HUES48 (cell line): Measurements from ENCODE around the gene BHLHE23.

Experiments used
- H3K27ac ChIP-seq: one replicate; pipeline ENCODE4 v1.7.0; 2013; ENCODE audit warnings: low read depth, low read length, inconsistent platforms
- H3K27me3 ChIP-seq: 2 replicates; pipeline ENCODE4 v1.6.1; 2013; ENCODE audit warnings: mild to moderate bottlenecking, low read length; ENCODE audit not compliant: control insufficient read depth, insufficient read depth
- H3K36me3 ChIP-seq: 2 replicates; pipeline ENCODE4 v1.6.1; 2013; ENCODE audit warnings: low read length; ENCODE audit not compliant: control insufficient read depth, insufficient read depth
- H3K4me1 ChIP-seq: 2 replicates; pipeline ENCODE4 v1.6.1; 2013; ENCODE audit warnings: mild to moderate bottlenecking, low read length; ENCODE audit not compliant: control insufficient read depth, insufficient read depth
- H3K4me3 ChIP-seq: 2 replicates; pipeline ENCODE4 v1.5.1; 2013; ENCODE audit warnings: mild to moderate bottlenecking, low read depth, low read length
- H3K9ac ChIP-seq: 2 replicates; pipeline ENCODE4 v1.6.1; 2013; ENCODE audit warnings: mild to moderate bottlenecking, low read depth, low read length, moderate library complexity
- H3K9me3 ChIP-seq: 2 replicates; pipeline ENCODE4 v1.6.1; 2013; ENCODE audit warnings: low read length; ENCODE audit not compliant: control insufficient read depth, insufficient read depth

Gene BHLHE23

DNA sequence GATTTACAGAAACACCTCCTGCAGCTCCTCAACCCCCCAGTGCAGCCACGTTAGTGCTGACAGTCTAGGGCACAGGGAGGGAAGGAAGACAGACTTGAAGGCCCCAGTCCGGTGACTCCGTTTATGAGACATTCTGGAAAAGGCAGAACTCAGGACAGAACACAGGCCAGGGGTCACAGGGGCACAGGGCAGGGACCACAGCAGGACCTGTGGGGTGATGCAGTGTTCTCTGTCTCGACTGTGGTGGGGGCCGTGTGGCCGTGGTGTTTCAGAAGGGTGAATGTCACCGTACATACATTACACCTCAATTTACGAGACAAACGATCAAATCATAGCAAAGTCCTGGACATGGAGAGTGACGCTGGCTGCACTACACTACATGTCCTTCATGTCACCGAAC is 11.3 kb downstream of the BHLHE23 start:
- no peak overlapping the region for H3K27ac ChIP-seq
- no peak overlapping the region for H3K4me3 ChIP-seq
- H3K9me3 ChIP-seq, result no peaks in the 10 kb centered on the region
- peaks cover 15% of the 10 kb centered on the region for H3K4me1 ChIP-seq
- peaks cover 18% of the 10 kb centered on the region for H3K27me3 ChIP-seq
- no peak overlapping the region for H3K9ac ChIP-seq
- H3K36me3 ChIP-seq, result no peaks in the 10 kb centered on the region

DNA sequence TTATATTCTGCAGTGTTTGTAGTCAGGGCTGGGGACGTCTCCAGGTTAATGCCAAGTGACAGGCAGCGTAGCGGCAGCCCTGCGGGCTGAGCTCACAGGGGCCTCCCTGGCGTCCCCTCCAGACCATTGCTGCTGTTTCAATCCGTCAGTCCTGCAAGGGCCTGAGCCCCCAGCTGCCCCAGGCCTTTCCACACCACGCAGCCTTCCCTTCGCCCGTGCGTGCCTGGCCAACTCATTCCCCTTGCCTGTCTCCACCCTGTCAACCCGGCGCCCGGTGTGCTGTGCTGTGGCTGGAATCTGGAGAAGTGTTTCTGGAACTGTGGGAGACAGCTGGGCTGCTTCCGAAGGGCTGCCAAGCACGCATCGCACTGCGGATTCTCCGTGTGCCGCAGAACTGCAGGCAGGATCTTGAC is 11.9 kb downstream of the BHLHE23 start:
- Histone ChIP-seq H3K27ac (no peak overlapping the region), H3K4me1 (peaks cover 12% of the 10 kb centered on the region; the same call in 1 of the 2 replicates), H3K9me3 (no peaks in the 10 kb centered on the region), H3K9ac (no peak overlapping the region), H3K4me3 (no peak overlapping the region), H3K36me3 (no peaks in the 10 kb centered on the region), H3K27me3 (peaks cover 12% of the 10 kb centered on the region)

- H3K27me3 ChIP-seq, result peaks cover 4% of the 10 kb centered on the region
- no peak overlapping the region for H3K4me3 ChIP-seq
- no peak overlapping the region for H3K9ac ChIP-seq
- peaks cover 12% of the 10 kb centered on the region; the same call in 1 of the 2 replicates for H3K4me1 ChIP-seq
- H3K9me3 ChIP-seq, result no peaks in the 10 kb centered on the region
- H3K36me3 ChIP-seq, result no peaks in the 10 kb centered on the region
- no peak overlapping the region for H3K27ac ChIP-seq
Measured at GRCh38 chr20:62993856-62994494, 12.8 kb downstream of the BHLHE23 start.

DNA sequence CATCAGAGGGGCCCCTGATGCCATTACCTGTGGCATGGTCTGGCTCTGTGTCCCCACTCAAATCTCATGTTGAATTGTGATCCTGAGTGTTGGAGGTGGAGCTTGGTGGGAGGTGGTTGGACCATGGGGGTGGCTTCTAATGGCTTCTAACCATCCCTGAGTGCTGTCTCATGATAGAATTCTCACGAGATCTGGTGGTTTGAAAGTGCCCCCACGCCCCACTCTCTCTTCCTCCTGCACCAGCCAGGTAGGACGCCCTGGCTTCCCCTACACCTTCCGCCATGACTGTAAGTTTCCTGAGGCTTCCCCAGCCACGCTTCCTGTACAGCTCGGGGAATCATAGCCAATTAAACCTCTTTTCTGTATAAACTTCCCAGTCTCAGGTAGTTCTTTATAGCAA is 14.9 kb downstream of the BHLHE23 start:
- Histone ChIP-seq H3K4me1 (peaks cover 10% of the 10 kb centered on the region), H3K36me3 (no peaks in the 10 kb centered on the region), H3K9me3 (no peaks in the 10 kb centered on the region), H3K27ac (no peak overlapping the region), H3K27me3 (peaks cover 4% of the 10 kb centered on the region), H3K9ac (no peak overlapping the region), H3K4me3 (no peak overlapping the region)

- no peak overlapping the region for H3K9ac ChIP-seq
- H3K27me3 ChIP-seq, result peaks cover under 1% of the 10 kb centered on the region; the same call in 1 of the 2 replicates
- H3K4me3 ChIP-seq, result no peak overlapping the region
- no peaks in the 10 kb centered on the region for H3K9me3 ChIP-seq
- H3K27ac ChIP-seq, result no peak overlapping the region
- H3K4me1 ChIP-seq, result peaks cover 13% of the 10 kb centered on the region
- H3K36me3 ChIP-seq, result no peaks in the 10 kb centered on the region
Measured at GRCh38 chr20:62991196-62991807, 15.5 kb downstream of the BHLHE23 start.

- no peak overlapping the region for H3K4me3 ChIP-seq
- no peaks in the 10 kb centered on the region for H3K36me3 ChIP-seq
- no peaks in the 10 kb centered on the region for H3K9me3 ChIP-seq
- no peak overlapping the region for H3K9ac ChIP-seq
- no peak overlapping the region for H3K27ac ChIP-seq
- H3K27me3 ChIP-seq, result no peaks in the 10 kb centered on the region; the same call in 1 of the 2 replicates
- H3K4me1 ChIP-seq, result peaks cover 13% of the 10 kb centered on the region
Measured at GRCh38 chr20:62990306-62990825, 16.4 kb downstream of the BHLHE23 start.

GRCh38 chr20:62989201-62989601 is 17.6 kb downstream of the BHLHE23 start:
- no peaks in the 10 kb centered on the region for H3K36me3 ChIP-seq
- H3K4me3 ChIP-seq, result no peak overlapping the region
- H3K27me3 ChIP-seq, result no peaks in the 10 kb centered on the region; the same call in 1 of the 2 replicates
- H3K9me3 ChIP-seq, result no peaks in the 10 kb centered on the region
- H3K27ac ChIP-seq, result no peak overlapping the region
- H3K4me1 ChIP-seq, result peaks cover 9% of the 10 kb centered on the region
- H3K9ac ChIP-seq, result no peak overlapping the region

- H3K9me3 ChIP-seq, result no peaks in the 10 kb centered on the region
- H3K27ac ChIP-seq, result no peak overlapping the region
- H3K36me3 ChIP-seq, result no peaks in the 10 kb centered on the region
- H3K4me1 ChIP-seq, result peaks cover 16% of the 10 kb centered on the region
- H3K9ac ChIP-seq, result no peak overlapping the region
- no peak overlapping the region for H3K4me3 ChIP-seq
- H3K27me3 ChIP-seq, result no peaks in the 10 kb centered on the region; the same call in 1 of the 2 replicates
Measured at GRCh38 chr20:62987114-62987513, 19.6 kb downstream of the BHLHE23 start.

DNA sequence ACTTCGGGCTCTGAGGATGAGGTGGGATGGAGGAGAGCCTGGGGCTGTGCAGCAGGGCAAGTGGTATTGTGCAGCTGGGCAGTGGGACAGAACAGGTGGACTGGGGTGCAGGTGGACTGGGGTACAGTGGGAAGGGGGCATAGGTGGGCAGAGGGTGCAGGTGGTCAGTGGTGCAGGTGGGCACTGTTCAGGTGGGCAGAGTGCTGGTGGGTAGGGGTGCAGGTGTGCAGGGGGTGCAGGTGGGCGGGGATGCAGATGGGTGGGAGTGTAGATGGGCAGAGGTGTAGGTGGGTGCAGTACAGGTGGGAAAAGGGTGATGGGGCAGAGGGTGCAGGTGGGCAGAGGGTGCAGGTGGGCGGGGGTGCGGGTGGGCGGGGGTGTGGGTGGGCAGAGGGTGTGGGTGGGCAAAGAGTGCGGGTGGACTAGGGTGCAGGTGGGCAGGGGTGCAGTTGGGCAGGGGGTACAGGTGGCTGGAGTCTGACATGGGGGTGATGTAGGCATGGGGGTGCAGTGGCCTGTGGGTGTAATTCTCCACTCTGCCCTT is 20.4 kb downstream of the BHLHE23 start:
- Histone ChIP-seq H3K4me1 (peaks cover 16% of the 10 kb centered on the region), H3K27me3 (no peaks in the 10 kb centered on the region; the same call in 1 of the 2 replicates), H3K9me3 (no peaks in the 10 kb centered on the region), H3K27ac (no peak overlapping the region), H3K36me3 (no peaks in the 10 kb centered on the region), H3K4me3 (no peak overlapping the region), H3K9ac (no peak overlapping the region)

- Histone ChIP-seq H3K9me3 (no peaks in the 10 kb centered on the region), H3K36me3 (no peaks in the 10 kb centered on the region), H3K4me3 (no peak overlapping the region), H3K27me3 (no peaks in the 10 kb centered on the region; the same call in 1 of the 2 replicates), H3K9ac (no peak overlapping the region), H3K27ac (no peak overlapping the region), H3K4me1 (peaks cover 16% of the 10 kb centered on the region)
Measured at GRCh38 chr20:62985444-62985778, 21.4 kb downstream of the BHLHE23 start.
